Endothelial cell of umbilical vein (primary cell): ENCODE measurements around the gene RAP1GAP2.

Experiments
- EZH2 ChIP-seq: IDR thresholded peaks from 2 replicates; pipeline ENCODE4 v1.6.1; 2012; ENCODE audit warnings: borderline replicate concordance, low read depth, mild to moderate bottlenecking, moderate library complexity, low read length, inconsistent platforms; ENCODE audit not compliant: severe bottlenecking
- FOS ChIP-seq: IDR thresholded peaks from 2 replicates; pipeline ENCODE4 v1.6.1; 2011; ENCODE audit warnings: mild to moderate bottlenecking, low read length, moderate library complexity, borderline replicate concordance; ENCODE audit not compliant: insufficient read depth
- GATA2 ChIP-seq: IDR thresholded peaks from 2 replicates; pipeline ENCODE4 v1.7.0; 2011; ENCODE audit warnings: low read depth, mild to moderate bottlenecking, moderate library complexity, mixed read lengths, low read length; ENCODE audit not compliant: insufficient read length, insufficient read depth
- JUN ChIP-seq: IDR thresholded peaks from 2 replicates; pipeline ENCODE4 v1.6.1; 2011; ENCODE audit warnings: borderline replicate concordance, low read depth; ENCODE audit not compliant: insufficient read length, insufficient read depth
- MYC ChIP-seq: IDR thresholded peaks from one replicate; pipeline ENCODE4 v1.6.1; 2011; ENCODE audit warnings: mild to moderate bottlenecking, low read depth, low read length
- POLR2A ChIP-seq: IDR thresholded peaks from 2 replicates; pipeline ENCODE4 v1.6.1; 2012; ENCODE audit warnings: low read depth, mild to moderate bottlenecking, control low read depth, low read length
- POLR2AphosphoS5 ChIP-seq: IDR thresholded peaks from 2 replicates; pipeline ENCODE4 v1.6.1; 2012; ENCODE audit warnings: low read depth, mild to moderate bottlenecking, control low read depth, low read length, moderate library complexity; ENCODE audit not compliant: insufficient read depth
- TF ChIP-seq, protein P1 (sequence below), 2 donors: IDR thresholded peaks; 1 replicate in 1 of 2; 2 replicates in 1 of 2; pipeline ENCODE4 v1.5.1; 2011; ENCODE audit warnings: low read length in 2 of 2, mild to moderate bottlenecking in 2 of 2, moderate library complexity in 2 of 2, control low read depth in 1 of 2, inconsistent platforms in 1 of 2, low read depth in 1 of 2; ENCODE audit not compliant: insufficient read depth in 1 of 2; ENCODE audit errors: extremely low read depth in 1 of 2
- TF ChIP-seq, protein P2 (sequence below): IDR thresholded peaks from 2 replicates; pipeline ENCODE4 v1.6.1; 2011; ENCODE audit not compliant: insufficient read depth, insufficient read length

DNA sequence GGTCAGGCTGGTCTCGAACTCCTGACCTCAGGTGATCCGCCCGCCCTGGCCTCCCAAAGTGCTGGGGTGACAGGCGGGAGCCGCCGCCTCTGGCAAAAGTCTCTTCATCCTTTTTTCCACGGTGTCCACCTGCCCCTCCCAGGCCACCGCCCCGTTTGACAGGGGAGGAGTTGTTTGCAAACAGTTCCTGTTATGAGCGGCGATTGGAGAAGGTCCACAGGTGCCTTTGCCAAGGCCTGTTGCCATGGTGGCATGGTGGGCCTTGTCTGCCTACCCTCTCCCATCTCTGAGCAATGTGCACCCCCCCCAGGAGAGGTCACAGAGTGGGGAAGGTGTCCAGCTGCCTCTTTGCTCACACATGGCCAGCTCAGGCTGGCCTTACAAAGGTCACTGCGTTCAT lies 16.0 kb upstream of the RAP1GAP2 start:
- TF ChIP-seq POLR2A (no peak), EZH2 (no peak), POLR2AphosphoS5 (no peak), FOS (no peak), JUN (no peak), GATA2 (no peak), MYC (no peak)
- TF ChIP-seq, protein P1, sequence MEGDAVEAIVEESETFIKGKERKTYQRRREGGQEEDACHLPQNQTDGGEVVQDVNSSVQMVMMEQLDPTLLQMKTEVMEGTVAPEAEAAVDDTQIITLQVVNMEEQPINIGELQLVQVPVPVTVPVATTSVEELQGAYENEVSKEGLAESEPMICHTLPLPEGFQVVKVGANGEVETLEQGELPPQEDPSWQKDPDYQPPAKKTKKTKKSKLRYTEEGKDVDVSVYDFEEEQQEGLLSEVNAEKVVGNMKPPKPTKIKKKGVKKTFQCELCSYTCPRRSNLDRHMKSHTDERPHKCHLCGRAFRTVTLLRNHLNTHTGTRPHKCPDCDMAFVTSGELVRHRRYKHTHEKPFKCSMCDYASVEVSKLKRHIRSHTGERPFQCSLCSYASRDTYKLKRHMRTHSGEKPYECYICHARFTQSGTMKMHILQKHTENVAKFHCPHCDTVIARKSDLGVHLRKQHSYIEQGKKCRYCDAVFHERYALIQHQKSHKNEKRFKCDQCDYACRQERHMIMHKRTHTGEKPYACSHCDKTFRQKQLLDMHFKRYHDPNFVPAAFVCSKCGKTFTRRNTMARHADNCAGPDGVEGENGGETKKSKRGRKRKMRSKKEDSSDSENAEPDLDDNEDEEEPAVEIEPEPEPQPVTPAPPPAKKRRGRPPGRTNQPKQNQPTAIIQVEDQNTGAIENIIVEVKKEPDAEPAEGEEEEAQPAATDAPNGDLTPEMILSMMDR (IDR thresholded peaks at IDR 0.05; ENCODE audit: extremely low read depth in 1 of 2, insufficient read depth in 1 of 2, low read depth in 1 of 2, low read length in 2 of 2): no peak
- TF ChIP-seq, protein P2, sequence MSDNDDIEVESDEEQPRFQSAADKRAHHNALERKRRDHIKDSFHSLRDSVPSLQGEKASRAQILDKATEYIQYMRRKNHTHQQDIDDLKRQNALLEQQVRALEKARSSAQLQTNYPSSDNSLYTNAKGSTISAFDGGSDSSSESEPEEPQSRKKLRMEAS: no peak
